ENCODE measurements around the gene MAGI2.

Gene MAGI2

GRCh38 chr7:78407031-78407430 is 1046.4 kb downstream of the MAGI2 start:
- DNase-seq (ENCODE audit: low read depth) = no peak

GRCh38 chr7:78406531-78406930 is 1046.9 kb downstream of the MAGI2 start:
- DNase-seq (ENCODE audit: low read depth) = no peak

DNA sequence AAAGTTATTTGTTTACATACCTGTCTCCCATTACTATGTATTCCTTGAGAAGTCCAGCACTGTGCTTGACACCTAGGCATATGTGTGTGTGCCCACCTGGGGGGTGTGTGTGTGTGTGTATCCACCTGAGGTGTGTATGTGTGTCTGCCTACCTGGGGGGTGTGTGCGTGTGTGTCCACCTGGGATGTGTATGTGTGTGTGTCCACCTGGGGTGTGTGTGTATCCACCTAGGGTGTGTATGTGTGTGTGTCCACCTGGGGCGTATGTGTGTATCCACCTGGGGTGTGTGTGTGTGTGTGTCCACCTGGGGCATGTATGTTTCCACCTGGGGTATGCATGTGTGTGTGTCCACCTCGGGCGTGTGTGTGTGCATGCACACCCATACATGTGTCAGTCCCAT is 1051.4 kb downstream of the MAGI2 start:
- DNase-seq (ENCODE audit: low read depth) = no peak

- no peak for DNase-seq (ENCODE audit: low read depth)
These were observed 1053.4 kb downstream of the MAGI2 start for GRCh38 chr7:78400038-78400437.

DNA sequence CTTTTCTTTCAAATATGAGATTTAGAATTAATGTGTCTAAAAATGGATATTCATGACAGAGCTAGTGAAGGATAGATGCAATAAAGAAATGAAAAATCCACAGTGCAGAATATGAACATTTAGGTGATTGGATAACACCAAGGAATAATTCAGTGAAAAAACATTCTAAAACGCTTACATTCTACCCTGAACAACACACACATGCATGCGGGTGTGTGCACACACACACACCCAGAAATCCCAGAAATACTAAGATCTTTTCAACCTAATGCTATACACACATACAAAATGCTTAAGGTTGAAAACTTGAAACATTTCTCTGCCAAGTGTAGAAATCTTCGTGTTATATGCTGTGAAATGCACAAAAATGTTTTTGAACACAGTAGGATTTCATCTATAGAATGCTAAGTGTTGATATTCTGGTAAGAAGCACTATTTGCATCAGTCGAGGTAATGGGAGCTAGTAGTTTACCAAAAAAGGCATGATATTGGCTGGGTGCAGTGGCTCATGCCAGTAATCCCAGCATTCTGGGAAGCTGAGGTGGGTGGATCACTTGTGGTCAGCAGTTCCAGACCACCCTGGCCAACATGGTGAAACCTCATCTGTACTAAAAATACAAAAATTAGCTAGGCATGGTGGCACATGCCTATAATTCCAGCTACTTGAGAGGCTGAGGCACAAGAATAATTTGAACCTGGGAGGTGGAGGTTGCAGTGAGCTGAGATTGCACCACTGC is 1054.3 kb downstream of the MAGI2 start:
- no peak for DNase-seq (ENCODE audit: low read depth)

DNA sequence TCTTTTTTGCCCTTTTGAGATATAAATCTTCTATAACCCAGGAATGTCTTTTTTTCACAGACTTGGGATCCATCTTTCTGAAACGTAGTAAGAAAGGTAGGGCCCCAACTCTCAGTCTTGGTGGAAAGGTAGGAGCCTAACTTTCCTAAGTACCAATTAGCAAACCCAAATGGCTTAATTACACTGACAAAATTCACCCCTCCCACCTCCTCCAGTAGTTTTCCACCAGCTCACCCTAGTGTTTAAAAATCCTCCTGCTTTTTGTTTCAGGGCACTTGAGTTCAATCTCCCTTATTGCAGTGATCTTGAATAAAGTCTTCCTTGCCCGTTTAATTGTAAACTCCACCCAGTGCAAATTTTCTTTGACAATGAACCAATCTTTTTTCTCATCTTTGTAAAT is 1054.9 kb downstream of the MAGI2 start:
- no peak for DNase-seq (ENCODE audit: low read depth)

GRCh38 chr7:78398081-78398480 is 1055.4 kb downstream of the MAGI2 start:
- DNase-seq (ENCODE audit: low read depth) = no peak

- no peak for DNase-seq (ENCODE audit: low read depth)
These were observed 1057.3 kb downstream of the MAGI2 start for GRCh38 chr7:78396210-78396609.

- no peak for DNase-seq (ENCODE audit: low read depth)
These were observed 1058.0 kb downstream of the MAGI2 start for GRCh38 chr7:78395298-78396036.

- no peak for DNase-seq (ENCODE audit: low read depth)
These were observed 1064.4 kb downstream of the MAGI2 start for GRCh38 chr7:78389022-78389421.

DNA sequence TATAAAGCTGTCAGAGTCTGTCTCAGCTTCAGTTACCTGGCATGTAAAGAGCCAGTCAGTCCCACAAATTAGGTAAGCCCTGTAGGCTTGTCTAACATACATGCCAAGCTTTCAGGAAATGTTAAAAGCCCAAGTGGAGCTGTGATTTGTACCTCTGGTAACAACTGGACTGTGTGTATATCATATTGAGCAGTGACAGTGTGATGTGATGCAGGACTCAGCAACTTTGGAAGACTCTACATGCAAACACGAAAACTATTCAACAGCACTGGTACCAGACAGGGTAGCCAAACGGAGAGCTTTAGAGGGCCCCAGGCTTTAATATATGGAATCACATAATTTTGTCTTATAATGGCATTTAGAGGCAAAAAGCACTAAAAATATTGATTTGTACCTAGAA is 1066.9 kb downstream of the MAGI2 start:
- DNase-seq (ENCODE audit: low read depth) = no peak

GRCh38 chr7:78383096-78383880 is 1070.2 kb downstream of the MAGI2 start:
- DNase-seq (ENCODE audit: low read depth) = no peak

DNA sequence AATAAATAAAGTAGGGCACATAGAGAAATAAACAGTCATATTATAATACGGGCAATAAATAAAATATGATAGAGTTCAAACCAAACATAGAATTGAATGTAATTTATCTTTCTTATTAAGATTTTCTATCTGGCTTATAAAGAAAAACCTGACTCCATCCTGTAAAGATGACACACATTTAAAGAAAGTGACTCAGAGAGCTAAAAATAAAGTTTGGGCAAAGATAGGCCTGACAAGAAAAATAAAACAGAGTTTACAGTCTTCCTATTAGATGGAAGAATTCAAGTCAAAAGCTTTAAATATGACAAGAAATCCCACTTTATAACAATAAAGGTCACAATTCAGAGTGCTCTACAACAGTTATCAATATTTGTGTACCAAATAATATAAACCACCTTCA is 1074.3 kb downstream of the MAGI2 start:
- DNase-seq (ENCODE audit: low read depth) = no peak

GRCh38 chr7:78377532-78377931 is 1075.9 kb downstream of the MAGI2 start:
- no peak for DNase-seq (ENCODE audit: low read depth)

GRCh38 chr7:78370936-78371335 is 1082.5 kb downstream of the MAGI2 start:
- DNase-seq (ENCODE audit: low read depth) = no peak

DNA sequence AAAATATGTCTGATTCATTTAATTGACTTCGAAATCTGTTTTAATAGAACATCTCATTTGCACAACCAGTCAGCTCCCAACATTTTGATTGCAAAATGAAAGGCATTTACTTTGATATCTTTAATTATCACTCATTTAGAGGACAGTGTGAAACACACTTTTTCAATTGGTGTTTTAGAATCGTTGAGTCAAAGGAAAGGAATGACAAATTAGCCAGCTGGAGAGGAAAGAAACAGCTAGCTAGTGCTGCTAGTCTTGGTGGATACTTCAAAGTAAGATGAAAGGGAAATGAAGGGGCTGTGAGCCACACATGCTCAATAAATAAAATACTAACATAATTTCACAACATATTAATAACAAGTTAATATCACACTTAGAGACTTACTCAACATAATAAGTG is 1084.7 kb downstream of the MAGI2 start:
- no peak for DNase-seq (ENCODE audit: low read depth)

- DNase-seq (ENCODE audit: low read depth) = no peak
These were observed 1086.1 kb downstream of the MAGI2 start for GRCh38 chr7:78367280-78367773.

GRCh38 chr7:78363866-78364265 is 1089.6 kb downstream of the MAGI2 start:
- no peak for DNase-seq (ENCODE audit: low read depth)

GRCh38 chr7:78359836-78360235 is 1093.6 kb downstream of the MAGI2 start:
- no peak for DNase-seq (ENCODE audit: low read depth)

DNA sequence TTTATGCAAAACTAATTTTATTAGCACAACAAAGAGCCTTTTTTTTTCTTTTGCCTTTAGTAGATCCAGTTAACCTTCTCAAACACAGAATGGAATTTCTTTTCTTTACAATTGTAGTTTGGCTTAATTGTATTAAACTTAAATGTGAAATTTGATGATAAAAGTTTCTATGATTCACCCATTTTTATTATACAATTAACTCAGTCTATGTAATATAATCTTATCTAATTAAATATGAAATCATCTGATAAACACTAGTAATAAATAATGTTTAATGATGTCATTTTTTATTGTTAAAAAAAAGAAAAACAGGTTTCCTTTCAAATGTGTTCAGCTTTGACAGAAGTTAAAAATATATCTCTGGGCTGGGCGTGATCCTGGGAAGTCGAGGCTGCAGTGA is 1095.8 kb downstream of the MAGI2 start:
- no peak for DNase-seq (ENCODE audit: low read depth)

- no peak for DNase-seq (ENCODE audit: low read depth)
These were observed 1097.6 kb downstream of the MAGI2 start for GRCh38 chr7:78355834-78356233.

- no peak for DNase-seq (ENCODE audit: low read depth)
These were observed 1102.5 kb downstream of the MAGI2 start for GRCh38 chr7:78350926-78351325.

DNA sequence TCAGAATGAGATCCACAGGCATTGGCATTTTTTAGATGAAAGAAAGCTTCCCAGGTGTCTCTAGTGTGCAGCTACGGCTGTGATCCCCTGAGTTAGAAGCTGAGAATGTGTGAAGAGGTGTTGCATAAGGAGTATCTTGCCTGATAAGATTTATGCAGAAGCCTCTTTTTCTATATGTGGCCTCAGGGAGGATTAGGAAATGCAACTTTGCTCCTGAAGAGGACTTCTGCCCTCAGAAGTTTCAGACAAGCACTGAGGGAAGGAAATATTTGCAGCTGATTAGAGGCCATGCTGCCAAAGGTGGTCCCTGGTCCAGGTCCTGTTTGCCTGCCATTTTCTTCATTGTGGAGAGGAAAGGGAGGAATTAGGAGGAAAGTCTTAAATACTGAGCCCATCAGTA is 1103.1 kb downstream of the MAGI2 start:
- DNase-seq (ENCODE audit: low read depth) = no peak

All from stimulated activated CD8-positive, alpha-beta memory T cell treated with anti-CD3 and anti-CD28 coated beads, Interleukin-15, amount 100 ng/mL, for 1 hour (primary cell).